Gastroesophageal sphincter (tissue), 3 donors: ENCODE results near the gene SUPT4H1.

Experiments used
- EP300 ChIP-seq: sonication (generic); formaldehyde crosslinking; IDR thresholded peaks from one replicate; pipeline ENCODE4 v1.6.1; 2017; ENCODE audit warnings: antibody characterized with exemption, mild to moderate bottlenecking
- POLR2A ChIP-seq, 2 donors: fragments of 450-650 bp; IDR thresholded peaks; one replicate each; pipeline ENCODE4 v1.6.1; 2017; ENCODE audit warnings: antibody characterized with exemption in 2 of 2, mild to moderate bottlenecking in 2 of 2, moderate library complexity in 1 of 2
- TF ChIP-seq, protein P1 (sequence below), 4 experiments: fragments of 200-600 bp in 2 of 4; fragments of 450-650 bp in 2 of 4; sonication (generic) in 1 of 4; IDR thresholded peaks; one replicate each; pipeline ENCODE4 v1.5.1; 2017 to 2019; ENCODE audit warnings: antibody characterized with exemption in 4 of 4, mild to moderate bottlenecking in 2 of 4, moderate library complexity in 2 of 4

DNA sequence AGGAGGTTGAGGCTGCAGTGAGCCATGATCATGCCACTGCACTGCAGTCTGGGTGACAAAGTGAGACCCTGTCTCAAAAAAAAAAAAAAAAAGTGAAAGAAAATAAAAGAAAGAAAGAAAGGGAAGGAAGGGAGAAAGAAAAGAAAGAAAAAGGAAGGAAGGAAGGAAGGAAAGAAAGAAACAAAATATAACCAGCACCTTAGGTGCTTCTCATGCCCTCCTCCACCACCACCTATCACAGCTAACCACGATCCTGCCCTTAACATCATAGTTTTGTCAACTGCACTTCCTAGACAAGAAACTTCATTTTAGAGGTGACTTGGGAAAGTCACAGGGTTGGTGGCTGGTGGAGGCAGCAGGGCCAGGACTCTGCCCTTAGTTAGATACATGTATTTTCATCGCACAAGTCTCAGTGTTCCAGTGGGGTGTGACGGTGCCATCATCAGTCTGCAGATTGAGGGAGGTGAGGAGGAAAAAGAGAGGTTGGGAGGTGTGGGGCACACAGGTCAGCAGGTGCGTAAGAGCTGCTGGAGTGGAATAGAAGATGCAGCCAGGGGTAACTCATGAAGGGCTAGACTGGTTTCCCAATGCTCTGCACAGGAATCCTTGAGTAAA is 10.0 kb downstream of the SUPT4H1 start:
- TF ChIP-seq, protein P1, sequence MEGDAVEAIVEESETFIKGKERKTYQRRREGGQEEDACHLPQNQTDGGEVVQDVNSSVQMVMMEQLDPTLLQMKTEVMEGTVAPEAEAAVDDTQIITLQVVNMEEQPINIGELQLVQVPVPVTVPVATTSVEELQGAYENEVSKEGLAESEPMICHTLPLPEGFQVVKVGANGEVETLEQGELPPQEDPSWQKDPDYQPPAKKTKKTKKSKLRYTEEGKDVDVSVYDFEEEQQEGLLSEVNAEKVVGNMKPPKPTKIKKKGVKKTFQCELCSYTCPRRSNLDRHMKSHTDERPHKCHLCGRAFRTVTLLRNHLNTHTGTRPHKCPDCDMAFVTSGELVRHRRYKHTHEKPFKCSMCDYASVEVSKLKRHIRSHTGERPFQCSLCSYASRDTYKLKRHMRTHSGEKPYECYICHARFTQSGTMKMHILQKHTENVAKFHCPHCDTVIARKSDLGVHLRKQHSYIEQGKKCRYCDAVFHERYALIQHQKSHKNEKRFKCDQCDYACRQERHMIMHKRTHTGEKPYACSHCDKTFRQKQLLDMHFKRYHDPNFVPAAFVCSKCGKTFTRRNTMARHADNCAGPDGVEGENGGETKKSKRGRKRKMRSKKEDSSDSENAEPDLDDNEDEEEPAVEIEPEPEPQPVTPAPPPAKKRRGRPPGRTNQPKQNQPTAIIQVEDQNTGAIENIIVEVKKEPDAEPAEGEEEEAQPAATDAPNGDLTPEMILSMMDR (IDR thresholded peaks at IDR 0.05): no peak
- no peak for TF ChIP-seq POLR2A (IDR thresholded peaks at IDR 0.05)
- no peak for TF ChIP-seq EP300
